HepG2 (cell line): Measurements from ENCODE around the gene C2orf80. TPM values are rescaled to one million over a fixed set of nuclear protein-coding genes. Genes with fewer than 3 reads are reported as not detected.
A peak's percentile ranks its signal among the peaks of the same experiment; 100 is the strongest.

ENCODE experiments used
- ATAC-seq: fragments of 200-7000 bp; cut with Tn5 transposase; 3 replicates; pipeline ENCODE4 v1.9.1; 2020; ENCODE audit warnings: mild to moderate bottlenecking, moderate library complexity
- BruUV-seq: library from RNA; stranded (reverse); fragments of 400-500 nt; replicated peaks from 2 replicates; lab custom pipeline; 2021; lab: Mats Ljungman, UMichigan
- CTCF ChIA-PET: fragments of 300-600 bp; formaldehyde crosslinking; extraction: SDS; loops from one replicate; lab custom pipeline; 2021; ENCODE audit warnings: low total read pairs, inconsistent platforms, low intra/inter-chr PET ratio; lab: Yijun Ruan, JAX
- POLR2A ChIA-PET: fragments of 350-600 bp; sonication (Branson Sonifier 250); formaldehyde crosslinking; loops from one replicate; lab custom pipeline; 2020; ENCODE audit warnings: antibody characterized with exemption, inconsistent platforms; lab: Yijun Ruan, JAX
- DNase-seq: peaks from one replicate; pipeline ENCODE4 v3.0.0-alpha.2; 2015; ENCODE audit warnings: low spot score
- FAIRE-seq: peaks from 3 replicates; lab custom pipeline; 2011; peaks lifted over from hg19 to GRCh38; lab: Jason Lieb, UNC
- H2AFZ ChIP-seq: one replicate; pipeline ENCODE4 v1.6.1; 2011; ENCODE audit warnings: low read length, inconsistent platforms
- H3K27ac ChIP-seq: fragments of 300-600 bp; 3 replicates; pipeline ENCODE4 v1.8.0; 2011; ENCODE audit warnings: mixed run types, mild to moderate bottlenecking, mixed read lengths, low read length, inconsistent platforms; ENCODE audit not compliant: insufficient read depth; ENCODE audit errors: extremely low read length
- H3K27me3 ChIP-seq, 2 experiments: fragments of 200-600 bp in 1 of 2; 2 replicates in 1 of 2; 3 replicates in 1 of 2; pipeline versions ENCODE4 v1.6.0 to v1.8.0; 2011; ENCODE audit warnings: low read length in 2 of 2, mild to moderate bottlenecking in 2 of 2, moderate library complexity in 2 of 2, inconsistent platforms in 1 of 2; ENCODE audit not compliant: insufficient read depth in 2 of 2, control insufficient read depth in 1 of 2
- H3K36me3 ChIP-seq, 2 experiments: fragments of 200-600 bp in 1 of 2; replicated peaks in 1 of 2; 2 replicates in 1 of 2; 3 replicates in 1 of 2; pipeline versions ENCODE4 v1.5.1 to v1.8.0; 2011; ENCODE audit warnings: low read length in 2 of 2, inconsistent platforms in 1 of 2; ENCODE audit not compliant: insufficient read depth in 2 of 2, control insufficient read depth in 1 of 2
- H3K4me1 ChIP-seq: 2 replicates; pipeline ENCODE4 v1.5.1; 2012; ENCODE audit warnings: low read length, inconsistent platforms; ENCODE audit not compliant: insufficient read depth
- H3K4me2 ChIP-seq: 2 replicates; pipeline ENCODE4 v1.6.0; 2011; ENCODE audit warnings: low read depth, low read length, inconsistent platforms
- H3K4me3 ChIP-seq, 3 experiments: fragments of 200-600 bp in 1 of 3; sonication (generic), shearing (Covaris generic) in 1 of 3; replicated peaks in 1 of 3; 2 replicates each; pipeline ENCODE4 v1.5.1; 2011 to 2016; ENCODE audit warnings: low read length in 3 of 3, inconsistent platforms in 2 of 3, low read depth in 2 of 3, mild to moderate bottlenecking in 2 of 3, control low read depth in 1 of 3, mixed read lengths in 1 of 3; ENCODE audit not compliant: insufficient read depth in 1 of 3
- H3K79me2 ChIP-seq: one replicate; pipeline ENCODE4 v1.6.1; 2011; ENCODE audit warnings: low read length, inconsistent platforms; ENCODE audit not compliant: insufficient read depth
- H3K9ac ChIP-seq: 2 replicates; pipeline ENCODE4 v1.6.0; 2011; ENCODE audit warnings: mild to moderate bottlenecking, low read depth, low read length, inconsistent platforms; ENCODE audit not compliant: insufficient read depth
- H3K9me3 ChIP-seq: 2 replicates; pipeline ENCODE4 v1.5.1; 2012; ENCODE audit warnings: mild to moderate bottlenecking, low read length
- H4K20me1 ChIP-seq: 2 replicates; pipeline ENCODE4 v1.6.0; 2011; ENCODE audit warnings: inconsistent platforms, mild to moderate bottlenecking, low read length, moderate library complexity; ENCODE audit not compliant: insufficient read depth
- GLI4 ChIP-seq: sonication (generic); formaldehyde crosslinking; IDR thresholded peaks from 2 replicates; pipeline ENCODE4 v1.5.1; 2020; ENCODE audit warnings: missing genetic modification reagents, mild to moderate bottlenecking, moderate library complexity, borderline replicate concordance
- SAP130 ChIP-seq: IDR thresholded peaks from 2 replicates; pipeline ENCODE4 v1.6.1; 2016; ENCODE audit warnings: low read depth
- ZBTB46 ChIP-seq: sonication (generic); formaldehyde crosslinking; IDR thresholded peaks from 2 replicates; pipeline ENCODE4 v1.4.0; 2020; ENCODE audit warnings: mild to moderate bottlenecking, missing genetic modification reagents, borderline replicate concordance
- ZNF138 ChIP-seq: sonication (generic); formaldehyde crosslinking; IDR thresholded peaks from 2 replicates; pipeline ENCODE4 v1.5.0; 2020; ENCODE audit warnings: mild to moderate bottlenecking, low read depth, missing genetic modification reagents
- ZNF253 ChIP-seq: sonication (generic); formaldehyde crosslinking; IDR thresholded peaks from 2 replicates; pipeline ENCODE4 v1.8.0; 2022; ENCODE audit warnings: mild to moderate bottlenecking, missing genetic modification reagents, borderline replicate concordance
- ZNF781 ChIP-seq: sonication (generic); formaldehyde crosslinking; IDR thresholded peaks from 2 replicates; pipeline ENCODE4 v1.5.1; 2020; ENCODE audit warnings: borderline replicate concordance, mild to moderate bottlenecking, missing genetic modification reagents; ENCODE audit errors: not compliant biosample characterization
- WGBS: methylation state at CpG from one replicate; pipeline ENCODE4 v1.1.6; 2017; ENCODE audit warnings: low lambda C conversion rate; 5-methylcytosine and 5-hydroxymethylcytosine counted together
- in situ Hi-C: cut with HindIII; loops from 2 replicates; pipeline ENCODE4 v1.10.0; 2017; ENCODE audit warnings: low pct_unique_long_range_greater_than_20kb; ENCODE audit not compliant: extremely low pct_ligation_motif_present
- intact Hi-C: fragments of 100-400 bp; cut with micrococcal nuclease; formaldehyde crosslinking; loops from one replicate; pipeline ENCODE4 v1.10.0; 2022; ENCODE audit not compliant: unreplicated experiment
- polyA plus RNA-seq, 8 experiments: library from polyadenylated mRNA; depleted of rRNA in 3 of 8; stranded (reverse) in 7 of 8; unstranded in 1 of 8; fragments of >200 nt; fragmentation: Illumina TruSeq in 4 of 8; extraction: Trizol in 4 of 8; gene quantifications; 2 replicates each; pipeline versions ENCODE4 v1.2.1 to v1.2.3, GENCODE V29; 2011 to 2016; ENCODE audit warnings: low read depth in 4 of 8, missing spikeins in 1 of 8, mixed read lengths in 1 of 8; ENCODE audit not compliant: insufficient read depth in 1 of 8
- total RNA-seq, 5 experiments: library from RNA; depleted of rRNA; stranded (reverse); fragments of >200 nt; fragmentation: Illumina TruSeq; extraction: Trizol; gene quantifications; 2 replicates each; pipeline ENCODE4 v1.2.3, GENCODE V29; 2016; ENCODE audit warnings: low read depth in 1 of 5
- TF ChIP-seq, protein P1 (sequence below), 2 experiments: fragments of 450-650 bp in 1 of 2; sonication (generic) in 1 of 2; formaldehyde crosslinking; IDR thresholded peaks; 2 replicates each; pipeline versions ENCODE4 v1.5.0 to v1.8.0; 2020 to 2022; ENCODE audit warnings: mild to moderate bottlenecking in 1 of 2, missing genetic modification reagents in 1 of 2

Gene C2orf80
- total and polyA plus RNA-seq, 2 of the 13 experiments (the other 11 are each of a cell fraction or from before 2014, with no cell fraction given): not detected

DNA sequence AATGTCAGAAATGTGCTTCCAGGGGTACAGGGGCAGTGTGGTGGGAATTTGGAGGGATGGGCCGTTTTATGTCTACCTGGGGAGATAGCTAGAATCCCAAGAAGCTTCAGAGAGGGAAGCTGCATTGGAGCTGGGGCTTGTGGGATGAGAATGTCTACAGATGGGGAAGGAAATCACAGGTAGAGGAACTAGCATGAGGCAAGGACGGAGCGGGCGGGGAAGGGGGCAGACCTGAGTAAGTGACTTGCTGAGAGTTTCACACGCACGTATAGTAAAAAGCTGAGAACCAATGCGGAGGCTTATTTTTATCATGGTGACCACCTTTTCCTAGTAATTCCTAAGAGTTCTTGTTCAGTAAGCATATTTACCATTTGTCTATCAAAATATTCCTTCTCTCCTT, 6.3 kb downstream of the C2orf80 start:
- TF ChIP-seq ZNF781 (CRISPR knock-in tag): no peak
- TF ChIP-seq GLI4 (CRISPR knock-in tag): no peak
- TF ChIP-seq SAP130 (CRISPR knock-in tag): no peak
- no peak for TF ChIP-seq ZBTB46 (CRISPR knock-in tag)
- TF ChIP-seq, protein P1, sequence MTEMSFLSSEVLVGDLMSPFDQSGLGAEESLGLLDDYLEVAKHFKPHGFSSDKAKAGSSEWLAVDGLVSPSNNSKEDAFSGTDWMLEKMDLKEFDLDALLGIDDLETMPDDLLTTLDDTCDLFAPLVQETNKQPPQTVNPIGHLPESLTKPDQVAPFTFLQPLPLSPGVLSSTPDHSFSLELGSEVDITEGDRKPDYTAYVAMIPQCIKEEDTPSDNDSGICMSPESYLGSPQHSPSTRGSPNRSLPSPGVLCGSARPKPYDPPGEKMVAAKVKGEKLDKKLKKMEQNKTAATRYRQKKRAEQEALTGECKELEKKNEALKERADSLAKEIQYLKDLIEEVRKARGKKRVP (CRISPR knock-in tag; IDR thresholded peaks at IDR 0.05): no peak
- TF ChIP-seq ZNF253 (CRISPR knock-in tag): no peak
- no peak for TF ChIP-seq ZNF138 (CRISPR knock-in tag)
- no peak for FAIRE-seq
- intact Hi-C loops (no loop called here), in situ Hi-C loops (no loop called here)
- Histone ChIP-seq H3K36me3 (no peaks in the 10 kb centered on the region), H3K4me1 (peaks cover 28% of the 10 kb centered on the region), H3K9me3 (no peaks in the 10 kb centered on the region), H3K27ac (no peak overlapping the region), H4K20me1 (no peaks in the 10 kb centered on the region), H3K79me2 (no peaks in the 10 kb centered on the region), H3K9ac (no peak overlapping the region), H3K4me3 (0 out of 6 replicates have a peak overlapping the region, but pooled peaks of 1 of the 3 experiments have one; percentile 4), H3K27me3 (peaks cover 0 to 17% of the 10 kb centered on the region in 2 experiments; a peak in 3 of 5 replicates), H2AFZ (no peak overlapping the region), H3K4me2 (peak overlapping the region; percentile 37)
- ChIA-PET POLR2A (no interaction called here), CTCF (no interaction called here)
- BruUV-seq: no TSS peak
- ATAC-seq: peak; percentile 34; the same call in 2 of the 3 replicates
- DNase-seq: no peak
- 43% methylated on average over 7 of the region's 7 CpGs for WGBS
